Neural cell (in vitro differentiated cells): ENCODE data around the gene PRXL2B. TPM values are rescaled to one million over a fixed set of nuclear protein-coding genes. Genes with fewer than 3 reads are reported as not detected.

Experiments
- H2AFZ ChIP-seq: fragments of 200-600, 300-800 bp; sonication (generic), shearing (Covaris generic); 2 replicates; pipeline ENCODE4 v1.6.0; 2014; ENCODE audit warnings: low read depth, mild to moderate bottlenecking, antibody characterized with exemption, low read length, moderate library complexity
- H3F3A ChIP-seq: fragments of 200-600 bp; shearing (Covaris generic); 2 replicates; pipeline ENCODE4 v1.6.1; 2016; ENCODE audit warnings: mild to moderate bottlenecking, moderate library complexity, mixed read lengths, antibody characterized with exemption, low read length; ENCODE audit not compliant: insufficient read depth, poor library complexity, severe bottlenecking
- H3K27ac ChIP-seq: fragments of 200-600, 300-800 bp; sonication (generic), shearing (Covaris generic); 2 replicates; pipeline ENCODE4 v1.5.1; 2014; ENCODE audit warnings: mild to moderate bottlenecking, low read length, moderate library complexity
- H3K27me3 ChIP-seq: fragments of 300-800, 200-600 bp; sonication (generic), shearing (Covaris generic); 2 replicates; pipeline ENCODE4 v1.6.0; 2014; ENCODE audit warnings: mild to moderate bottlenecking, low read depth, low read length, moderate library complexity; ENCODE audit not compliant: insufficient read depth
- H3K36me3 ChIP-seq: fragments of 300-800, 200-600 bp; sonication (generic), shearing (Covaris generic); 2 replicates; pipeline ENCODE4 v1.5.1; 2014; ENCODE audit warnings: mild to moderate bottlenecking, antibody characterized with exemption, low read length, moderate library complexity; ENCODE audit not compliant: insufficient read depth
- H3K4me2 ChIP-seq: fragments of 300-800, 200-600 bp; sonication (generic), shearing (Covaris generic); 2 replicates; pipeline ENCODE4 v1.6.0; 2014; ENCODE audit warnings: mild to moderate bottlenecking, low read length
- H3K4me3 ChIP-seq: fragments of 300-800, 200-600 bp; sonication (generic), shearing (Covaris generic); 2 replicates; pipeline ENCODE4 v1.5.1; 2014; ENCODE audit warnings: mild to moderate bottlenecking, low read length, moderate library complexity
- H3K79me2 ChIP-seq: fragments of 200-600 bp; shearing (Covaris generic); replicated peaks from 2 replicates; pipeline ENCODE4 v1.6.0; 2014; ENCODE audit warnings: mild to moderate bottlenecking, low read length, moderate library complexity; ENCODE audit not compliant: insufficient read depth
- H3K9ac ChIP-seq: fragments of 300-800, 200-600 bp; sonication (generic), shearing (Covaris generic); 2 replicates; pipeline ENCODE4 v1.6.1; 2016; ENCODE audit warnings: mild to moderate bottlenecking, low read length, mixed read lengths
- H3K9me2 ChIP-seq: fragments of 200-600 bp; shearing (Covaris generic); 2 replicates; pipeline ENCODE4 v1.6.1; 2016; ENCODE audit warnings: mild to moderate bottlenecking, low read length, mixed read lengths; ENCODE audit not compliant: insufficient read depth
- H3K9me3 ChIP-seq: fragments of 200-600, 300-800 bp; sonication (generic), shearing (Covaris generic); 2 replicates; pipeline ENCODE4 v1.6.1; 2016; ENCODE audit warnings: mild to moderate bottlenecking, mixed run types, low read length, moderate library complexity, mixed read lengths
- H4K20me1 ChIP-seq: fragments of 200-600 bp; shearing (Covaris generic); 2 replicates; pipeline ENCODE4 v1.6.1; 2016; ENCODE audit warnings: mild to moderate bottlenecking, mixed run types; ENCODE audit not compliant: insufficient read depth
- CTCF ChIP-seq: fragments of 450-650 bp; IDR thresholded peaks from 2 replicates; pipeline ENCODE4 v1.5.1; 2014; ENCODE audit warnings: antibody characterized with exemption, mild to moderate bottlenecking, moderate library complexity; ENCODE audit not compliant: poor library complexity, severe bottlenecking
- EP300 ChIP-seq: fragments of 450-650 bp; conservative IDR thresholded peaks from 2 replicates; pipeline ENCODE4 v1.6.1; 2014; ENCODE audit warnings: antibody characterized with exemption, mild to moderate bottlenecking, moderate library complexity; ENCODE audit not compliant: poor library complexity, severe bottlenecking
- EZH2 ChIP-seq: fragments of 200-600, 300-800 bp; shearing (Covaris generic), sonication (generic); IDR thresholded peaks from 2 replicates; pipeline ENCODE4 v1.6.1; 2014; ENCODE audit warnings: antibody characterized with exemption, low read length, borderline replicate concordance, mild to moderate bottlenecking; ENCODE audit not compliant: insufficient read depth, poor library complexity, severe bottlenecking
- MXI1 ChIP-seq: fragments of 450-650 bp; conservative IDR thresholded peaks from 2 replicates; pipeline ENCODE4 v1.6.1; 2014; ENCODE audit warnings: antibody characterized with exemption, mild to moderate bottlenecking; ENCODE audit not compliant: poor library complexity, severe bottlenecking
- POLR2AphosphoS5 ChIP-seq: IDR thresholded peaks from 2 replicates; pipeline ENCODE4 v1.6.1; 2012
- RAD21 ChIP-seq: fragments of 450-650 bp; conservative IDR thresholded peaks from 2 replicates; pipeline ENCODE4 v1.6.1; 2014; ENCODE audit warnings: antibody characterized with exemption, mild to moderate bottlenecking, moderate library complexity
- REST ChIP-seq: IDR thresholded peaks from 2 replicates; pipeline ENCODE4 v1.6.1; 2012; ENCODE audit warnings: borderline replicate concordance
- SMC3 ChIP-seq: fragments of 450-650 bp; conservative IDR thresholded peaks from 2 replicates; pipeline ENCODE4 v1.6.1; 2014; ENCODE audit warnings: antibody characterized with exemption, mild to moderate bottlenecking, moderate library complexity; ENCODE audit not compliant: poor library complexity
- TAF1 ChIP-seq: IDR thresholded peaks from 2 replicates; pipeline ENCODE4 v1.6.1; 2012; ENCODE audit warnings: low read depth
- polyA plus RNA-seq: library from polyadenylated mRNA; depleted of rRNA; stranded (reverse); fragments of >200 nt; gene quantifications from 2 replicates; pipeline ENCODE4 v1.2.3, GENCODE V29; 2014

Gene PRXL2B
- polyA plus RNA-seq, 1 donor from 2014 or later = 29.0 TPM

GRCh38 chr1:2591581-2592261, 5.1 kb downstream of the PRXL2B start:
- Histone ChIP-seq H3K4me3 (no peak overlapping the region), H3K36me3 (no peaks in the 10 kb centered on the region), H3K4me2 (no peak overlapping the region), H3K27me3 (no peaks in the 10 kb centered on the region), H2AFZ (no peak overlapping the region), H3K79me2 (no peaks in the 10 kb centered on the region), H3K9ac (no peak overlapping the region), H3K9me2 (no peaks in the 10 kb centered on the region), H3K9me3 (no peaks in the 10 kb centered on the region), H4K20me1 (no peaks in the 10 kb centered on the region), H3F3A (no peaks in the 10 kb centered on the region), H3K27ac (no peak overlapping the region)
- TF ChIP-seq EZH2 (no peak), MXI1 (no peak), POLR2AphosphoS5 (no peak), EP300 (no peak), CTCF (no peak), RAD21 (no peak), REST (no peak), TAF1 (no peak), SMC3 (no peak)

DNA sequence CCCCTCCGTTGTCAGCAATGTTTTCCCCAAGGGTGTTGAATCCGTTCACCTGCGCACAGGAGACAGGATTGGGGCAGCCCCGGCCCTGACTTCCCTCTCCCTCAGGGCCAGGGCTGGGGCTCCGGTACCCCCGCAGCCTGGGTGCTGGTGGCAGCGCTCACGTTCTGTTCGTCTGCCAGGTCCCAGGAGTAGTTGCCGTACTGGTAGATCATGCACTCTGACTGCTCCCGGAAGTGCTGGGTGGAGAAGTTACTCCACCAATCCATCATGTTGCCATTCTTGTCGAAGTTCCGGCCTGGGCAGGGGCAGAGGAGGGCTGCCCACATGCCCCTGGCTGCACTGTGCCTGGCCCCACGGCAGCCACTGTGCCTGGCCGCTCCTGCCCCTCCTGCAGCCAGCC, 6.1 kb downstream of the PRXL2B start:
- no peaks in the 10 kb centered on the region for H3F3A ChIP-seq
- H4K20me1 ChIP-seq = no peaks in the 10 kb centered on the region
- no peak overlapping the region for H3K4me2 ChIP-seq
- H3K27me3 ChIP-seq = no peaks in the 10 kb centered on the region
- H3K9me3 ChIP-seq = no peaks in the 10 kb centered on the region
- H3K36me3 ChIP-seq = no peaks in the 10 kb centered on the region
- no peaks in the 10 kb centered on the region for H3K79me2 ChIP-seq
- no peak overlapping the region for H3K4me3 ChIP-seq
- no peaks in the 10 kb centered on the region for H3K9me2 ChIP-seq
- H2AFZ ChIP-seq = no peak overlapping the region
- TF ChIP-seq EP300 (no peak), REST (no peak), POLR2AphosphoS5 (no peak), TAF1 (no peak), SMC3 (no peak), CTCF (no peak), RAD21 (no peak), EZH2 (no peak), MXI1 (no peak)
- H3K27ac ChIP-seq = no peak overlapping the region
- H3K9ac ChIP-seq = no peak overlapping the region
